Measurements from ENCODE around the gene CFAP43.
A peak's percentile ranks its signal among the peaks of the same experiment; 100 is the strongest.

Gene CFAP43

DNA sequence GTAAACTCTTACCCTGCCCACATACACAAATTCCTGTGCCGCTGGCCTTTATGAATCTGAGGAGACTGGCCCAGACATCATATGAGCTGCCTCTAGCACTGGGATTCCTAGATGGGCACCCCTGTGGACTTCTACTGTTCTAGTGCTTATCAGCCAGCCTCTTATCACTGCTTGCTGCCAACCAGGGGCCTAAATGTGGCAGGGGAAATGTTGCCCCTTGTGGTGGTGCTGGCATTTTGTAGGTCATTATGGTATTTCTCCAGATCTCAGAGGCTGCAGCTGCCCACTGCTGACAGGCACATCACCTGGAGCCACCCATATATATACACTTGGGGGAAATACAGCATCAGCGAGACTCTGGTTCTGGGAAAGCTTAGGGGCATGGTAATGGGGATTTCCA, 104.8 kb downstream of the CFAP43 start:
- no peak for DNase-seq

DNA sequence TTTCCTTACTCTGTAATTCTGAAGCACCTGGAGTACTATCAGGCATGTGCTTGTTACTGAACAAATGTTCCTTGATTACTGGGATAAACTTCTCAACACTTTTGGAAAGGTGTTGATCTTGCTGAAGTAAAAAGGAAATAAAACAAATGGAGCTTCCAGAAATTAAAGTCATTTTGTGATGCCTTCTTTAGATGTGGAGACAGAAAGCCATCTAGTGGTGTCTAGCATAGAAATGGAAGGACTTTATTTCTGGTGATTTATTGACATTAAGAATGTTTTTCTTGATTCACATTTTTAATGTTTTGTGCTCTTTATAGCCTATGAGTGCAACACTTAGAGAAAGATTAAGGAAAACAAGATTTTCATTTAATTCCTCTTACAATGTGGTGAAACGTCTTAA, 108.8 kb downstream of the CFAP43 start:
- no peak for DNase-seq

DNA sequence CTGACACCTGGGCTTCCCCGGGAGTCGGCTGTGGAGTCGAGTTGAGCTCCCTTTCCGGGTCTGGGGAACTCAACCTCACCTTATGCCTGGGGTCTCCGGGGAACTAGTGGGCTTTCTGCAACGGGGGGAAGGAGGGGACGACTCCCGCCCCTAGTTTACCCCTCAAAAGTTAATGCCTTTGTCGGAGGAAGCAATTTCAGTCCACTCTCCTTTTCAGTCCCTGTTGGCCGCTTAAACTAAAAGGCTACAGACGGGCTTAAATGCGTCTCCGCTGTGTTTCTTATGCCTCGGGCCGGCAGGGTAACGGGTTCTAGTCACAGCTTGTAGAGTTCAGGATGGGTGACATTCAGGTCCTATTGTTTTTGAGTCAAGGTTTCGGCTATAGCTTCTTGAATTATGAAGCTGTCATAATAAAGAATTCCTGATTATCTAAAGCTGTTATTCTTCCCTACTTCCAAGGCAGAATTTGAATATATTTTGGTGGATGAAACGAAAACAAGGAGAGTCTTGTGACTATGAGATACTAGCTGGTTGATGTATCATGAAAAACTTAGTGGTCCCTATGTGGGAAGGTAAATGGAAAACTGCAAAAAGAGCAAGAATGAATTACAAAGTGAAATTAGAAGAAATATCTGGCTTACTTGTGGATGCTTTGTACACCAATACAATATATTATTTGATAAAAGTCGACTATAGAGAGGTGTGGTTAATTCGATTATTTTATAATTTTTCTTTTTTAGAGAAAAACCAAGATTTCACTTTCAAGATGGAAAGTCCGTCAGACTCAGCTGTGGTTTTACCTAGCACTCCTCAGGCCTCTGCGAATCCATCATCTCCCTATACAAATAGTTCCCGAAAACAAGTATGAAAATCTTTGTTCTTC, 109.7 kb downstream of the CFAP43 start:
- no peak for DNase-seq

DNA sequence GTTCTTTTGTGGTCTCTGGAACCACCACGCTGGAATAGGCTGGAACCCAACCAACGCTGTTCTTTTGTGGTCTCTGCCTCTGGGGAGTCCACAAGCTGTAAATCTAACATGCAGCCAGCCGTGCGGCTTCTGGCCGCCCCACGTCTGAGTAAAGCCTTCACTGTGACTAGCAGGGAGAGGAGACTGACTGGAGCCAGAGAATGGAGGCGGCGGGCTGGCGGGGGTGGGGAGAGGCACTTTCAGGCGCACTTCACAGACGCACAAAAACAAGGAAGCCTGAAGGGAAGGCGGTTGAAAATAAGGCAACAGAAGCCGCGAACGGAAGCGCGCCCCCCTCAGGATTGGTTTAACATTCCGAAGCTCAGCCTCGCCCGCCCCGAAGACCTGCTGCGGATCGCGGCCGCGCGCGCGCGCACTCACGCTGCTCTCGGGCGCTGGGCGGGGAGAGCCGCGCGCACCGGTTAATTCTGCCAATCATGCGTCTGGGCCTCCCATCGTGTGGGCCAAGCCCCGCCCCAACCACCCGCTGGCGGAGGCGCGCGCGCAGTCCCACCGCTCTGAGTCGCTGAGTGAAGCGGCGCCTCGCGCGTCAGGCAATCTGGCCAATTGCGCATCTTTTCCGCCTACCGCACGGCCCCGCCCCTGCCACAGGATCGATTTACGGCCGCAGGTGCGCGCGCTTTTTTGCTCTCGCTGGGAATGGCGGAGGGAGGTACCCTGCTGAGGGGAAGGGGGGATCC, 110.5 kb downstream of the CFAP43 start, which contains the start of gene SFR1:
Gene SFR1 (plus strand): TSS at position 687 of the 740 bp plus-strand sequence. CDS start 13 bp downstream, at position 700.
- DNase-seq = peak; percentile 83

DNA sequence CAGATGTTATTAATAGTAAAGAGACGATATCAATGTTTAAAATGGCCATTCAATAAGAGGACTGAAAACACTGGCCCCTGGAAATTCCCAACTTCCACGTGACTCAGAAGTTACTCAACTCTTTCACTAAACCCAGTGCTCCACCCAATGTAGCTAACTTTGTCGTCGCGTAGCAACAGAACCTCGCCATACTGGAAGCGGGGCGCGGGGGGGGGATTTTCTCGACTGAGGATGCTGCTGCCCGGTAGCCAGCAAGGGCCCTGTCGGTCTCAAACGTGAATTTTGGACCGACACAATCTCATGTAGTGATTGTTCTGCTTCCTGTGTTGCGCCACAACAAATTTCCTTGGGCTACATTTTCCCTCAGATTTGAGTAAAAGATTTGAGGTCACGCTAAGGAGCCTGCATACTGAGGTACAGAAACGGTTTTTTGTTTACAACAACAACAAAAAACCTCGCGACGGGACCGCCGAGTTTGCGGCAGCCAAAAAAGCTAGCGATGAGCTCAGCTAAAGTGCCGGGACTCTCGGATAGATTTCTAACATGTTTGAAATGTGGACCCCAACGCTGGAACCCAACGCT, 111.2 kb downstream of the CFAP43 start:
- DNase-seq = no peak

DNA sequence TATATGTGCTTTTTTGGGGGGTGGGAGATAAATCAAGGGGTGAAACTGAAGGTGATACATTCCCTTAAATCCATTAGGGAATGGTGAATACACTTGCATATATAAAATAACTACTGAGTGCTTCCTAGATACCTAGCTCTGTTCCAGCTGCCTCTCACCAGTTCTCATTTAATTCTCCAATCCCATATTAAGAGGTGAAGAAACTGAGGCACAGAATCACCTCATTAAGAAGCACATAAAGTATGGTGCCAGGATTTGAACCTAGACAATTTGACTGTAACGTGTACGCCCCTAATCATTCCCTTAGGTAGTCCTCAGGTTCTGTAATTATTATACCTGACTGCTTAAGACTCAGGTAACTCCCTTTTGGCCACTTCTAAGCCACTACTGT, 111.7 kb downstream of the CFAP43 start:
- no peak for DNase-seq

DNA sequence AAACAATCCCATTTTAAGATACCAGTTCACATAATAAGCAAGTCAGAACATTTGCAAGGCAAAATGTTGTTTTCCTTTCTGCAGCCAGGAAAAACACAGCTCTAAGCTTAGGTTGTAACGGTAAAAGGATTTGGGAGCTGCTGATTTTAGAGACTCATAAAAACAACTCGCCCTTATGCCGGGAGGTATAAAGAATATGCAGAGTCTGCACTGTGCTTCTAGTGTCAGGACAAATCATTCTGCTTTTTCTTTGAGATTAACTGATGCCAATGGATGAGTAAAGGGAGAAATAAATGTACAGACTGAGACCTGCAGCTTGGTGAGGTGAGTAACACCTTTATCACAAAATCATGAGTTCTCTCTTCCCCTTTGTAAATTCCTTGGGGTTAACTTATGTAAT, 112.2 kb downstream of the CFAP43 start:
- no peak for DNase-seq

DNA sequence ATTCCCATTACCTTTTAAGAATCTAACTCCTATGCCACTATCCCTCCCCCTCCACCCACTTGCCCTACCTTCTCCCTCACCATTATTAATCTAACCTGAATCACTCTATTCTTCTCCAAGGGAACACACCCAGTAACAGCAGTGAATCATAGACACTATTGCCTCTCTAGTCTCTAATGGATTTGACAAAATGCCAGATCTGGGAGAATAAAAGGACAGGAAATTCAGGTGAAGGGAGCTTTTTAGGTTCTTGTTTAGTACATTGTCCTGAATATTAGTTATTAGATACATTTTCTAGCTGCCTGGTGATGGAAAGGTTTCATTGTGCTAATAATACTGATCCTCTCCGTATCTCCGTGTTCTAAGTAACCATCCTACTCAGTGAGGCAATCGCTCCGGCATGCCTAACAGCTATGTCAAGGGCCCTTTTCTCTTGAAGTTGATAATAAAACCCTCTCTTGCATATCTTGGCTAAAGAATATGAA, 114.3 kb downstream of the CFAP43 start:
- DNase-seq = no peak

DNA sequence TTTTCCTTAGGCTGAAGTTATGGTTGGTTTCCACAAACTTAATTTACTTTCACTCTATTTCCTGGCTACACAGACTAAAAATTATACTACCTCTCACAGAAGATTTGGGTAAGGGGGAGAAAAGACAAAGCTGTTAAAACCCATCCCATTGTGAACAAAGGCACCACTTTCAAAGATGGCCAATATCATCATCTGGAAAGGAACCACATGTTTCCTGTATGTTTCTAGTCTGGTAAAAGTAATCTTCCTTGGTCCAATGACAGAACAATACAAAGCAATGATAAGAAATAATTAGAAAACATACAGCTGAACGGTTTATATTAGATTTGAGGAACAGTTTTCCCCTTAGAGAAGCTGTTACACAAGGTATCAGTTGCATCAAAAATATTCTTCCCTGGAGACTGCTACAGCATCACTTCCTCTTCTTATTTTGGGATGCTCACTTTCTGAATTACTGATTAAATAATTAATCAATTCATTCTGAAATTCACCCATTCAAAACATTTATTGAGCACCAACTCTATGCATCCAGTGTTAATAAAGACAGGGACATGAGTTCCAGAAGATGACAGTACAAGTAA, 118.7 kb downstream of the CFAP43 start:
- DNase-seq = no peak

DNA sequence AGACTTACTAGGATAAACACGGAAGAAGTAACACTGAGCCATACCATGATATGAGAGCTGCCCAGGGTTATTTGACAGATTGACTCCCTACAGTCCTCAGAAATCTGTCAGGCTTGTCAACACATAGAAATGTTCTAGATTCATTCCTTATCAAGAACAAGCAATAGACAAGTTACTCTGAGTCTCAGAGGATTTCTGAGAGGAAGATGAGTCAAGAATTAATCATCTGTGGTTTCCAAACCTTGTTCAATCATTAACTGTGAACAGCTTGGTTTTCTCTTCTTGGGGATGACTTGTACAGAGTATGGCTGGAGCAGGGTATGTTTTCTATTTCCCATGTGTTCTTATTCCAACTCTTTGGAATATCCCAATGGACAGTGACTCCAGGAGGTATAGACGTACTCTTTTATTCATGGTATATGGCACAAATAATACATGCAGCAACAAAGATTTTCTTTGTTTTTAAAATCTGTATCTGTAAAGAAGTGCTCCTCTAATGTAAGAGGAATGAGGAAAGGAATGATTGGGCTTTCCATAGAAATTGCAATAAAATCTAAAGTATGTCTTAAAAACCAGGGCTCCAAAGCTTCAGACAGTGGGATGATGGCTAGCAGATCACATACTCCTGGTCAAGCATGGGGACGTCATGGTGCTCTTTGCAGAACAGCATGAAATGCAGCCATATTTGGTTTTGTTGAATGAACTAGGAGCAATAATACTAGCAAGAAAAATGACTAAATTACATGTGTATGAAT, 122.1 kb downstream of the CFAP43 start:
- DNase-seq = no peak

DNA sequence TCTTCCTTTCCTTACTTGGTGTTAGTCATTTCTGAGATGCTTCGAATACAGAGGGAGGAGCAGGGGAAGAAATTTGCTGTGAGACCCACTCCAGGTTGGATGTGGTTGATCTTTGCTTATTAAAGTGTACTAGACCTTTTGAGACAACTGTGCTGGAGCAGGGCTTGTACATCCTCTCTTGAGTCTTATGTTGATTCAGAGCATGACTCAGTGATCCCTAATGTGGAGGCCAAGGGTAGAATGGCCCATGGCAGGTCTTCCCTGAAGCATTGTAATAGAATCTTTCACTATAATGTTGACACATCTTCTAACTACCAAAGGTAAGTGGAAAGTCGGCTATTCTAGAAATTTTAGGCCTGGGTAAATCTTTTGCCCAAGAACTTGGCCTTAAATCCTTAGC, 127.2 kb downstream of the CFAP43 start:
- DNase-seq = no peak

DNA sequence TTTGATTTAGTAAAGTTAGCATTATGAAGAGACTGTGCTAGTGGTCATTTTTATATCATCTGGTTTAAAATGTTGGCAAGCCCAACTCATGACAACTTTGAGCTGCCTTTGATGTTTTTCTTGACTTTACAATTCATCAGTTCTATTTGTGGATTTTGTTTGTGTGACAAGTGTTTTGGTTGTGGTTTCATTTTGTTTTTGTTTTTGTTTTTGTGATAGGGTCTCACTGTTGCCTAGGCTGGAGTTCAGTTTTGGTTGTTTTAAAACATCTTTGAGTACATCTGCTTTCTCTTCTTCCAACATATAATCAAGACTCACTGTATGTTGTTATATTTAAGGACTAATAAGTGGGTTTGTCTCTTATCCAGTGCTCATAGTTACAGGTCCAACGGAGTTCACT, 127.7 kb downstream of the CFAP43 start:
- DNase-seq = no peak

DNA sequence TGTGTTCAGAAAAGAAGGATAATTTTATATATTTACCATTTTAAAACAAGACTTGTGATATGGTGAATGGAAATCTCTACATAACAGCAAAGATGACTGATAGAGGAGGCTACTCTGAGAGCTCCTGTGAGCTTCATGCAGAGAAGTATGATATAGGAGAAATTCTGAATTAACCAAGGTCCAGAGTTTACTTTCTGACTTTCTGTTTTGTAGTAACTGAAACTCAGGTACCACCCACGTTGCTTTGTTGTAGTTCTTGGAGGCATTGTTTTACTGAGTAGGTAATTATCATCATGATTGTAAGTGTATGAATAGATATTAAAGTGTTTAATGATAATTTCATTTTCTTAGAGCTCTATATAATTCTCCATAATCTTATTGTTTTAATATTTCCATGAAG, 128.2 kb downstream of the CFAP43 start:
- no peak for DNase-seq

DNA sequence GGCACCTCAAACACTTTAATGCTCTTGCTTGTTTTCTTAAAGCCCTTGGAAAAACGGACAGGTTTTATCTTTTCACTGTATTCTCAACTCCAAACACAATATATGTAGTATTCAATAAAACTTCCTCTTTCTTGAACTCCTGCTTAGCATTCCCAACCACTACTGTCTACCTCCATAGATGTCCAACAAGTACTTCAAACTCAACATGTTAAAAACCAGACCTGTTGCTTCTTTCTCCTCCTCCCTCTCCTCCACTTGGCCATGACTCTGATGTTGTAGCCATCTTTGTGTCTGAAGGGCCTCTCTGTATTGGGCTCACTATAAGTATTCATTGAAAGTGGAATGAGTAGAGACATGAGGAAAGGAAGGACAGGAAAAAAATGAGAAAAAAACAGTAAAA, 130.3 kb downstream of the CFAP43 start:
- DNase-seq = no peak

DNA sequence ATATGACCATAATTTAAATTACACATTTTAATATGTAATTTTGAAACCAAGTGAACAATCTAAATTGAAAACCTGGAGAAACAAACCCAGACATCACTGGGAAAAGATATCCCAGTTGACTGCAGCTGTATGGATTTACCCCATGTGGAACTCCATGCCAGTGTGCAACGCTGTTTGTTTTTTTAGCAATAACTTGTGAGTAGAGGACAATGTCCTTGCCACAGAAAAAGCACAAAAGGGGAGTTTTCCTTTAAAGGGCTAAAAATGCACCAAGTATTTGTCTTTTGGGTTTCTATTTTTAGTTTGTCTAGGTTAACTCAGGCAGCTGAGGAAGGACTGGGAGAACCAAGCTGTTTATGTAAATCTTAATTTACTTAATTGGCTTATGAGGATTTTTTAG, 131.4 kb downstream of the CFAP43 start:
- no peak for DNase-seq

DNA sequence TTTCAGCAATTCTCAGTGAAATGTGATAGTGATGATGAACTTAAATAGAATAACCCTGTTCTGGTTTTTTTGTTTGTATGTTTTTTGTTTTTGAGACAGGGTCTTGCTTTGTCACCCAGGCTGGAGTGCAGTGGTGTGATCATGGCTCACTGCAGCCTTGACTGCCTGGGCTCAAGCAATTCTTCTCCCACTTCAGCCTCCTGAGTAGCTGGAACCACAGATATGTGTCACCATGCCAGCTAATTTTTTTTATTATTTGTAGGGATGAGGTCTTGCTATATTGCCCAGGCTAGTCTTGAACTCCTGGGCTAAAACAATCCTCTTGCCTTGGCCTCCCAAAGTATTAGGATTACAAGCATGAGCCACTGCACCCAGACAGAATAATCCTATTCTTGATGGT, 132.2 kb downstream of the CFAP43 start:
- DNase-seq = no peak

DNA sequence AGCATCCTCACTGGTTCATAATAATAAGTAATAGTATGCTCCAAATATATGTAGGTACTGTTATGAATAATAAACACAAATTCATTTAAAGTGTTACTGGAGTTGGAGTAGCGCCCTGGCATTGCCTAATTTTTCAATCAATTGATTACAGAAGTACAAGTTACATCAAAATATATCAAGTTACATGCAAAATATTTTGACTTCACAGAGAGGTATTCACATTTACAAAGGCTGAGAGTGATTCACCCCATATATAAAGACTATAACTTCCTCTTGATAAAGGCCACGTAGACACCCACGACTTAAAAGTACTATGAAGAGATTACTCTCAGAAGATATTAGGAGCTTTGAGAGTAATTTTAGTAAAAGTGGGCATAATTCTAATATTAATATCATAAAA, 132.9 kb downstream of the CFAP43 start:
- no peak for DNase-seq

DNA sequence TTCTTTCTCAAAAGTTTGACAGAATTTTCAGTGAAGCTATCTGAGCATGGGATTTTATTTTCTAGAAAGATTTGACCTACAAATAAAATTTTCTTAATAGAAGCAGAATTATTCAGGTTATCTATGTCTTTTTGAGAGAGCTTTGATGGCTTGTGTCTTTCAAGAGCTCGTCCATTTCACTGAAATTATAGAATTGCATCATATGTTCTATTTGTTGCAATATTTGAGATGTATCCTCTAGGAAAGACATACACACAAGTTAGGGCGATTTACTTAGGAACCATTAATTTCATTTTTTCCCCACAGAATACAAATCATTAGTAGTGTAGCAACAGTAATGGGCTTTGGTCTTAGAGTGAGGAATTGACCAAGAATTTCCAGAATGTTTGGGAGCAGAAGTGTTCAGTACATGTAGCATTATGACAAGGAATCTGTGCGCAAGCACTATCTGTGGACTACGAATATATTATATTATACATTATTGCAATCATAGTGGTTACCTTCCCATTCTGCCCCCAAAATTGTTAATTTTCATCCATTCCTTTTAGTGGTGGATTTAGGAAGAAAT, 133.7 kb downstream of the CFAP43 start:
- DNase-seq = no peak

DNA sequence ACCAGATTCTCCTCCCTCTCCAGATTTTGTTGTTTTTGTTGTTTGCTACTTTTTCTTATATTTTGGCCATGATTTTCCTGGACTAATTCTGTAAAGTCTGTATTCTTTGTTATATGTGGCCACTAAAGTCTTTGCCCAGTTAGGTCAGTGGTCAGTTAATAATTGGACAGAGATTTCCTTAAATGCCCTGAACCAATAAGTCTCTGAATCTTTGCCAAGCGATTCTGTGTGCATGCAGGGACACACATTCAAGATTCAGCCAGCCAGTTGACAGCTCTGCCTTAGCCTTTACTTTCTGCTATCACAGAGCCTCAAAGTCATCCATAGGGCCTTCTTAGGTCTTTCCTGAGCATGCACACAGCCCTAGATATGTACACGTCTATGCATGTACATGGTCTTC, 135.5 kb downstream of the CFAP43 start:
- no peak for DNase-seq

DNA sequence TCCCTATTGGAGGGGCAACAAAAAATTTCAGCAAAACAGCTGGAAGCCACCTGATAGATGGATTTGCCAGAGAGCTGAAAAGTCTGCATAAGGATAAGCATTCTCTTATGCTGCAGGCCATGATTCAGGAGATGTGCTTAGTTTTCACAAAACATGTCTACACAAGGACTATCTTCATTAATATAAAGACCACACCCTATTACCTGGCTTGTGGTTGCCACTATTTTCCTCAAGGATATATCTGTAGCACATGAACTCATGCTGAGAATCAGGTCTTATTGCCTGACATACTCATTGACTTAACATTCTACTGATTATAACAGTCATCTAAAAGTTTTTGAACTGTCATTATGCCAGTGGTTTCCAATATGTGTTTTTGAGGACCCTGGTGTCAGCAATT, 139.4 kb downstream of the CFAP43 start:
- no peak for DNase-seq

DNA sequence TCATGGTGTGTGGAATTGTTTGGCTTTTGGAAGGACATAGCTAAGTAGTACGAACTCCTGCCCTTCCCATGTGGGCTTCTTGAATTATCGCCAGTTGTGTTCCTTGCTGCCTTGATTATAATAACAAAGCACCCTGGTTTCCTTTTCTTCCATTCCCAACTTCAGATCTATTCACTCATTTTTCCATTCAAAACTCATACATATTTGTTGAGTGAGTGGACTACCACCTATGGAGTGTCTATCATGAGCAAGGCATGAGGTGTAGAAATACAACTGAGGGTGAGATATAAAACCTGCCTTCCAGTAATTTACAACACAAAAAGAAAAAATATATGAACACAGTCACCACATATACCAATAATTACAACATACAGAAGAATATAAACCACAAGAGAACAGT, 141.6 kb downstream of the CFAP43 start:
- DNase-seq = no peak

DNA sequence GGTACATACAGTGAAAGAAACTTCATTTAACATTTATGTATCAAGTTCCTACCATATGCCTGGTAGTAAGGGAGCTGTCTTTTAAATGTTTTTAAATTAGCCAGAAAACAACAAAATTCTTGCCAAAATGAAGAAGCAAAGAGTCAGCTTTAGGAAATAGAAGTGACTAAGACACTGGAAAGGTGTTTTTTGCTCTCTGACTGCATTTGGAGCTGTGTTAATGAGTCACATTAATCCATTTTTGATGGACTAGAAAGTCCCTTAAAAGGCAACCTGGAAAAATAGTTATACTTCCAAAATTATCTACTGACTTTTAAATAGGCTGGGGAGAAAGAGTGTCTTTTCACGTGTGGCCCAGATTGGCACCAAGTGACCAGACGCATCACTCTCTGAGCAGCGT, 142.5 kb downstream of the CFAP43 start:
- DNase-seq = no peak
